UCSD-AML1 (cell line): ENCODE measurements around the gene SOBP.
"Not testable (repeated sequence)": the region's sequence is repeated elsewhere in the genome, so short reads cannot be mapped to it uniquely, and the experiment has no call there.

Experiments used
- DNase-seq: peaks from one replicate; lab custom pipeline; 2025; ENCODE audit not compliant: unreplicated experiment; lab: John Stamatoyannopoulos, UW

Gene SOBP

GRCh38 chr6:107546691-107547450 is 57.0 kb downstream of the SOBP start:
- no peak for DNase-seq

- no peak for DNase-seq
Measured at GRCh38 chr6:107547451-107547840, 57.5 kb downstream of the SOBP start.

- no peak for DNase-seq
Measured at GRCh38 chr6:107550241-107550840, 60.4 kb downstream of the SOBP start.

DNA sequence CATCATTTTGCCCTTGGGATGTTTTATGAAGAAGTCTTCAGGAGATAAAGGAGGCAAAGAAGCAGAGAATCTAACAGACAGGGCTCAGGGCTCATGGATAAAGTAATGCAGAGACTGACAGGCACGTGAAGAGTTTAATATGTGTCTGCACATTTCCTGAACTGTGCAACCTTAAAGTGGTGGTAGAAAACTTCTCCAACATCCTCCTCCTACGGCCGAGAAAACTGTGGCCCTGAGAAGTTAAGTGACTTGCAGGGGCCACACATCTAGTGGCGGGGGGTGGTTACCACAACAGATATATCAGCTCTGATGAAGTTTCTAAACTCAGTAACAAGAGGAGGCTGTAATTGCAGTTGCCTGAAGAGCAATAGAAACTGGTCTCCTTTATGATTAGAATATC is 61.0 kb downstream of the SOBP start:
- DNase-seq = no peak

- not testable (repeated sequence) for DNase-seq
Measured at GRCh38 chr6:107553121-107553520, 63.2 kb downstream of the SOBP start.

DNA sequence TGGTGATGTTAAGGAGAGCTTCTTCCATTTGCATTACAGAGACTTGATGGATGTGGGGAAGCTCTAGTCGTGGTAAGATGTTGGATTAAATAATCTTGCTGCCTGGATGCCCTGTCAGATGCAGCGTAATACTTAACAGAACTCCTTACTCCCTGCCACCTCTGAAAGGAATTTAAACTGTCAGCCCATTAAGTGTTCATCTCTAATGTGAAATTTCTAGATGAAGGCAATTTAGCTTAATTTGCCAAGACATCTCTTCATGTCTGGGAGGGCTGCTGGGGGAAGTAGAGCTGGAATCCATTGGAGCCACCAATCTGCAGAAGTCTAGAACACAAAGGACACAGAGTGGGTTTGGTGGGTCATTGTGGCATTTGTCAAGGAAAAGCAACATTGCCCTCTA is 64.4 kb downstream of the SOBP start:
- DNase-seq = no peak

- no peak for DNase-seq
Measured at GRCh38 chr6:107554918-107555317, 65.0 kb downstream of the SOBP start.

DNA sequence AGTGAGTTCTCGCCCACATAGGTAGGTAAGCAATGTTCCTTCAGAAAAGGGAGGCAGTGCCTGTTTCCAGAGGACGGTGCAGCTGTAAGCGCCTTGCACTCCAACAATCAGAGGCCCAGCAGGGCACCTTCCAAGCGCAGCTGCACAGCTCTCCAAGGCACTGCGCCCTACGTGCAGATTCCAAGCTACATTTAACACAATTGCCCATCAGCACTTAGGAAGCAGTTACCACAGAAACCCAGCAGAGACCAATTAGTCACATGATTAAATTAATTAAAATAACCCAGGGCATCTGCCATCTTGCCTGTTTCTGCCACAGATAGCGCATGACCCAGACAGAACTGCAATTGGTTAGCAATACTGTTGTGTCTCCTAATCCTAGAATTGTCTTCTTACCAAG is 65.5 kb downstream of the SOBP start:
- no peak for DNase-seq

DNA sequence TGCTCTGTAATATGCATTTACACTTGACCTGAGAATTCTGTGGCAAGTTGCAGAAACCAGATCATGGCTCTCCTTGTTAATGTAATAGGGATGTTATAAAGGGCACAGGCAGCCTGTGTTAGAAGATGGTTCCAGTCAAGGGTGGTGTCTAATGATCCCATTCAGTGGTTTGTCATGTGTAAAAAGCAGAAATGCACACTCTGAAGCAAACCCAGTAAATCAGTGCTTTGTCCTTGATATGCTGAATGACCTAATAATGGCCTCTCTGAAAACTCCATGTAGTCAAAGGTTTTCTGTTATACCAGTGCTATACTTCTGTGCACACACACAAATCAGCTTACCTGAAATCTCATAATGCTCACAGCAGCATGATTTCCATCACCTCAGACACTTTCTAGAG is 66.2 kb downstream of the SOBP start:
- no peak for DNase-seq

DNA sequence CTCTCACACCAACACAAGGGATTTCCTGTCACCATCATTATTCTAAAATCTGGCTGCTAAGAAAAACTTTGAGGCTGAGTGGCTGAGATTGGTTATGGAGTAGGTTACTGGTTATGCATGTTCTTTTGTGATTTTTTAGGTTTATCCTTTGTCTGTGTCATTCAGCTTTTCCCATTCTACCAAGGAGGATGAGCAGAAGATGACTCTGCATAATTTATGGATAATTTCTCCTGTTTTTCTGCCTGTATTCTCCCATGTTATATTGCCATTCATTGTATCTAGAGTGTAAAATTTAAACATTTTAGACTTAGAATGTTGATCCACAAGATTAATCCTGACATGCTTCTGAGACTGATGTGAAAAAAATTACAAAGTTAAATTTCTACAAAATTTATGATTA is 67.8 kb downstream of the SOBP start:
- no peak for DNase-seq

DNA sequence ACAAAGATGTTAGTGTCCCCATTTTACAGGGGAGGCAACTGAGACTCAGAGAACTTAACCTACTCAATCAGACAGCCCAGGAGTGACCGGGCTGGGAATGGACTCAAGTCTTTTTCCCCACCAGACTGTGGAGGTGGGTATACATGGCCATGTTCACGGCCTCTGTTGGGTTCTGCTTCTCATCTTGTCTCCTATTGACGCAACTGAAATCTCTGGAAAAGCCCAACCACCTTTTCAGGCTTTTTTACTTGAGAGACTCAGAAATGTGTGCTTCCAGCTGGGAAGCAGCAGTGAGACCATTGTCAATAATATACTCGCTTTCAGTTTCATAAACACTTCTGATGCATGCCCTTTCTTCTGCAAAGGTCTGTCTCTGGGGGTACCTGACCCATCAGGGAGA is 70.7 kb downstream of the SOBP start:
- no peak for DNase-seq

DNA sequence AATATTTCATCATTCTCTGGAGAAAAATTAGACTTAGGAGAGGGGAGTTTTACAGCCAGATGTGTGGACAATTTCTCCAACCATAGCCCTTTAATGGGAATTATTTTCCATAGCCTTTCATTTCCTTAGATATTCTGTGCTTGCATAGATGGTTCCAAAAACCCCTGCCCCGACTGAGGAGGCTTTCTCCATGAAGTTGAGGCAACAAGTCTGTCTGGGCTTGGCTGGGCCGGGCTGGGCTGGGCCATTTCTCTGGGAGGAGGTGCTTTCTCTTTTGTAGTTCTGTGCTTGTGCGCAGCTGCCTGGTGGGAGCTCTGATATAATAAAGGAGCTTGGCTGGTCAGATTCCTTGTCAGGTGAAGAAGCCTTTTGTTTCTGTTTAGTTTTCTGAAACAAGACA is 71.4 kb downstream of the SOBP start:
- no peak for DNase-seq

DNA sequence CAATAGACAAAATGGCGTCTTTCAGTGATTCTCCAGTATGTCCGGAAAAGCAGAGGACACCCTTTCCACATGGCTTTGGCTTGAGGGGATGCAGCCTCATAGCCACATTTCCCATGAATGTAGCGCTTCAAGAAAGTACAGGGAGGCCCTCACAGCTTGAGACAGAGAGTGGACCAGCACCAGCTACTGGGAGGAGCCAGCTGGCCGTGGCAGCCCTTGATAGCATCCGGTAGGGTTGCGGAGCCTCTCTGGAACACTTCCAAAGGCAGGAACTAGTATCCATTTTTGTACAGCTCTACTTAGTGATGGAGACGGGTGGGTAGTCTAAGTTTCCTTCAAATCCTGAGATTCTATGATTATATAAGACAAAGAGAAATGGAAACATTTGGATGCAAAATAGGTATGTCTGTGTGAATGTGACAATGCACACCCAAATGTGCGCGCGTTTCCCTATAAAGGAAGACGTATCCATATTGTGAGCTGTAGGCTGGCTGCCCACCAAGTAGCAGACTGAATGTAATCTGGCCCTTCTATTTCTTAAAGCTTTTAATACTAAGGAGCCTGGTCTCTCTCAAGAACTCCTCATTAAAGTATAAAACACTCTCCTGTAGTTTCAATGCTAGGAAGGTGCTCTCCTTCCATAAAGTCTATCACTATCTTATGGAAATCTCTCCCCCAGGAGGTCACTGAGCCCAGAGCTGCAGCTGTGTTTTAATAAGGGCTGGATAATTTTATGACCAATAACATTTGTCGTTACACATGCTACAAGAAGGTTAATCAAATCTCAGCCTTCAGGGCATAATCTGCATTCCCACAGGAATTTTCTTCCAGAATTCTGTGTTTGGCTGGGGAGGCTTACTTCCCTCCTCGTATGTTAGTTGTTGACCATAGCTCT is 74.0 kb downstream of the SOBP start:
- no peak for DNase-seq

DNA sequence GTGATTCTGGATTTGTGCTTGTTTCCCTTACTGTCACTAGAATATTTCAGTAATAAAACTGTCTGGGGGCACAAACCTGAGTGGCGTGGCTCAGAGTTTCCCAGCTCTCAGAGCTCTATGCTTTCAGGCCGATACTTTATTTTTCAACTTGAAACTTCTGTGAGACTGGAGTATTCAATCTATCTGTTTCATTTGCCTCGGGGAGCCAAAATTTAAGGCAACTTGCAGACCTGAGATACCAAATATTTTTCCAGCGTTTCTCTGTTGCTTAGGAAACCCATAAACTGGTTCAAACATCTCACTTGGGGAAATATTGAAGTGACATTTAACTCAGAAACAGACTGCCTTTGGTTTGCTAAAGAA is 74.7 kb downstream of the SOBP start:
- DNase-seq = no peak

- DNase-seq = no peak
Measured at GRCh38 chr6:107565165-107565723, 75.3 kb downstream of the SOBP start.

DNA sequence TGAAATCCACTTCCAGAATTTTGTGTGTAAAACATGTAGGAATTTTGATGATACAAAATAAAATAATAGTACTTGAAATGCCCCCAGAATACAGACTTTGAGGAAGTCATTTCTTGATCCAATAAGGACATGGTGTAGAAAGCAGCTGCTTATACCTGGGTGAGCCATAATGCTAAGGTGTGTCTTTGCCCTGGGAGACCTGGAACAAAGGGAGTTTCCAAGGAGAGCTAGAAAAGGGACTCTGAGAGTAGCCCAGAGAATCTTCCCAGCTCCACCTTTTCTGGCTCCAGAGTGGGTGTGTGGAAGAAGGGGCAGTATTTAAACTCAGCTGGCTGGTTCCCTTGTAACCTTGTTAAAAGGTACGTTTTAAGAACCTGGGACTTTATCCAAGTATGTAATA is 77.7 kb downstream of the SOBP start:
- DNase-seq = no peak

GRCh38 chr6:107569473-107569872 is 79.6 kb downstream of the SOBP start:
- no peak for DNase-seq

DNA sequence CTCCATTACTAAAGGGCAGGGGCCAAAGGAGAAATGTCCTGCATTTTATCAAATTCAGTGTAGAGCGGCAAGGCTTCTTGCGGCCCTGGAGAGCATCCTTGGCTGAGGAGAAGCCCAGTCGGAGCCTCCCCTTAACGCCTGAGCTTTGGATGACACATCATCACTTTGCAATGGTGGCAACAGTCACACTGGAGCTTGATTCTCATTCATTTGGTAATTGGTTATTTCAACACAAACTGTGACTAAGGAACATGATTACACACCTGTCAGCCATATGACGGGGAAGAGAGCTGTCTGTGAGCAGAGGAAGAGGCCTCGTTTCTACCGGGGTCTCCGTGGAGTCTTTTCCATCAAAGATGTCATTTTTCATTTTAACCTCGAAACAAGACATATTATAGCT is 81.4 kb downstream of the SOBP start:
- DNase-seq = no peak

DNA sequence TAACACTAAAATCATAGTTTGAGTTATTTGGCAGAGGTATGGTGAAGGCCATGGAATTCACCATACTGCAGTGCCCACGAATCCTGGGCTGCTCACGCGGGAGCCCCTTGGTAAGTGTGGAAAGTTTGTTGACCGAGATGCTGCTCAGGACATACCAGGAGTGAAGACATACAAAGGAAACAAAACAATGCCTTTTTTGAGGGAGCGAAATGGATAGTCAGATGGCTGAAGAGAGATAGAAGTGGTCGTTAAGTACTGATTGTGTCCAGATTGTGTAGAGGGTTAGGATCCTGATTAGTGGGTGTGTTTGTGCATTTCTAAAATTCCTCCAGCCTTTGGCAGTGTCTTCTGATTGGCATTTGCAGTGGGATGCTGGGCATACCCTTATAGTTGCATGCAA is 83.0 kb downstream of the SOBP start:
- DNase-seq = no peak

- no peak for DNase-seq
Measured at GRCh38 chr6:107574856-107575255, 84.9 kb downstream of the SOBP start.

- DNase-seq = no peak
Measured at GRCh38 chr6:107576852-107577251, 86.9 kb downstream of the SOBP start.
